ENCODE measurements around the gene CCR3.

CCR3 gene

GRCh38 chr3:46289966-46290365 is 47.7 kb downstream of the CCR3 start:
- no peak overlapping the region for H3K4me3 ChIP-seq (ENCODE audit: low read depth, low read length)

GRCh38 chr3:46291046-46291445 is 48.8 kb downstream of the CCR3 start:
- no peak for DNase-seq (ENCODE audit: low read depth)
- no peak overlapping the region for H3K4me3 ChIP-seq (ENCODE audit: low read depth, low read length)
- TF ChIP-seq CTCF (IDR thresholded peaks at IDR 0.05; ENCODE audit: low read depth, low read length) (no peak), MAX (IDR thresholded peaks at IDR 0.05; ENCODE audit: low read depth, low read length) (no peak), POLR2A (IDR thresholded peaks at IDR 0.05; ENCODE audit: extremely low read depth, insufficient read length) (no peak), MYC (IDR thresholded peaks at IDR 0.05; ENCODE audit: low read depth, low read length) (no peak)

More at GRCh38 chr3:46289966-46290365, 47.7 kb downstream of the CCR3 start:
- DNase-seq (ENCODE audit: low read depth) = peak; percentile 43
- no peak for TF ChIP-seq MYC (IDR thresholded peaks at IDR 0.05; ENCODE audit: low read depth, low read length)

GRCh38 chr3:46293035-46293724 is 50.9 kb downstream of the CCR3 start:
- no peak overlapping the region for H3K4me3 ChIP-seq (ENCODE audit: low read depth, low read length)

GRCh38 chr3:46293991-46294833 is 52.0 kb downstream of the CCR3 start:
- H3K4me3 ChIP-seq (ENCODE audit: low read depth, low read length) = no peak overlapping the region
- no peak for TF ChIP-seq MAX (IDR thresholded peaks at IDR 0.05; ENCODE audit: low read depth, low read length)
- no peak for TF ChIP-seq POLR2A (IDR thresholded peaks at IDR 0.05; ENCODE audit: extremely low read depth, insufficient read length)
- TF ChIP-seq MYC (IDR thresholded peaks at IDR 0.05; ENCODE audit: low read depth, low read length) = no peak
- TF ChIP-seq CTCF (IDR thresholded peaks at IDR 0.05; ENCODE audit: low read depth, low read length) = no peak
- DNase-seq (ENCODE audit: low read depth) = no peak

More at GRCh38 chr3:46293035-46293724, 50.9 kb downstream of the CCR3 start:
- DNase-seq (ENCODE audit: low read depth) = peak; percentile 62
- TF ChIP-seq POLR2A (IDR thresholded peaks at IDR 0.05; ENCODE audit: extremely low read depth, insufficient read length) (no peak), CTCF (IDR thresholded peaks at IDR 0.05; ENCODE audit: low read depth, low read length) (peak; percentile 29), MAX (IDR thresholded peaks at IDR 0.05; ENCODE audit: low read depth, low read length) (no peak), MYC (IDR thresholded peaks at IDR 0.05; ENCODE audit: low read depth, low read length) (no peak)

- TF ChIP-seq MYC (IDR thresholded peaks at IDR 0.05; ENCODE audit: low read depth, low read length) (no peak), MAX (IDR thresholded peaks at IDR 0.05; ENCODE audit: low read depth, low read length) (no peak), CTCF (IDR thresholded peaks at IDR 0.05; ENCODE audit: low read depth, low read length) (no peak), POLR2A (IDR thresholded peaks at IDR 0.05; ENCODE audit: extremely low read depth, insufficient read length) (no peak)
- DNase-seq (ENCODE audit: low read depth) = no peak
- H3K4me3 ChIP-seq (ENCODE audit: low read depth, low read length) = no peak overlapping the region
Observed at GRCh38 chr3:46296826-46297225, 54.6 kb downstream of the CCR3 start.
